Uterus (tissue), 2 donors: ENCODE results near the gene RNF181.

Source experiments
- POLR2A ChIP-seq, 2 donors: fragments of 450-650 bp; IDR thresholded peaks; one replicate each; pipeline ENCODE4 v1.6.1; 2016; ENCODE audit warnings: antibody characterized with exemption in 2 of 2, mild to moderate bottlenecking in 1 of 2, moderate library complexity in 1 of 2
- TF ChIP-seq, protein P1 (sequence below), 4 experiments: fragments of 200-600 bp in 2 of 4; fragments of 450-650 bp in 2 of 4; sonication (generic) in 2 of 4; IDR thresholded peaks; one replicate each; pipeline ENCODE4 v1.5.1; 2016 to 2019; ENCODE audit warnings: antibody characterized with exemption in 4 of 4, mild to moderate bottlenecking in 2 of 4, moderate library complexity in 1 of 4

- TF ChIP-seq, protein P1, sequence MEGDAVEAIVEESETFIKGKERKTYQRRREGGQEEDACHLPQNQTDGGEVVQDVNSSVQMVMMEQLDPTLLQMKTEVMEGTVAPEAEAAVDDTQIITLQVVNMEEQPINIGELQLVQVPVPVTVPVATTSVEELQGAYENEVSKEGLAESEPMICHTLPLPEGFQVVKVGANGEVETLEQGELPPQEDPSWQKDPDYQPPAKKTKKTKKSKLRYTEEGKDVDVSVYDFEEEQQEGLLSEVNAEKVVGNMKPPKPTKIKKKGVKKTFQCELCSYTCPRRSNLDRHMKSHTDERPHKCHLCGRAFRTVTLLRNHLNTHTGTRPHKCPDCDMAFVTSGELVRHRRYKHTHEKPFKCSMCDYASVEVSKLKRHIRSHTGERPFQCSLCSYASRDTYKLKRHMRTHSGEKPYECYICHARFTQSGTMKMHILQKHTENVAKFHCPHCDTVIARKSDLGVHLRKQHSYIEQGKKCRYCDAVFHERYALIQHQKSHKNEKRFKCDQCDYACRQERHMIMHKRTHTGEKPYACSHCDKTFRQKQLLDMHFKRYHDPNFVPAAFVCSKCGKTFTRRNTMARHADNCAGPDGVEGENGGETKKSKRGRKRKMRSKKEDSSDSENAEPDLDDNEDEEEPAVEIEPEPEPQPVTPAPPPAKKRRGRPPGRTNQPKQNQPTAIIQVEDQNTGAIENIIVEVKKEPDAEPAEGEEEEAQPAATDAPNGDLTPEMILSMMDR (IDR thresholded peaks at IDR 0.05): no peak
- no peak for TF ChIP-seq POLR2A (IDR thresholded peaks at IDR 0.05)
Measured at GRCh38 chr2:85547859-85548607, 47.5 kb upstream of the RNF181 start.
